Endothelial cell of umbilical vein (primary cell): ENCODE measurements around the gene NPVF. TPM values are rescaled to one million over a fixed set of nuclear protein-coding genes. Genes with fewer than 3 reads are reported as not detected.

Experiments
- BruUV-seq: library from RNA; stranded (reverse); fragments of 400-500 nt; replicated peaks from 2 replicates; lab custom pipeline; 2021; lab: Mats Ljungman, UMichigan
- CTCF ChIA-PET: fragments of 300-600, 350-600 bp; sonication (Branson Sonifier 250); formaldehyde crosslinking; loops from one replicate; lab custom pipeline; 2021; ENCODE audit warnings: antibody characterized with exemption, inconsistent platforms; lab: Charles Lee
- POLR2A ChIA-PET: fragments of 300-600, 350-600 bp; sonication (Branson Sonifier 250); formaldehyde crosslinking; loops from one replicate; lab custom pipeline; 2021; ENCODE audit warnings: antibody characterized with exemption, inconsistent platforms; lab: Charles Lee
- DNase-seq: peaks from one replicate; pipeline ENCODE4 v3.0.0-alpha.2; 2011; ENCODE audit warnings: low read depth, low spot score
- FAIRE-seq: peaks from 2 replicates; lab custom pipeline; 2011; peaks lifted over from hg19 to GRCh38; lab: Jason Lieb, UNC
- H2AFZ ChIP-seq: 2 replicates; pipeline ENCODE4 v1.6.0; 2012; ENCODE audit warnings: low read depth, low read length, control low read depth, inconsistent platforms
- H3K27ac ChIP-seq: 2 replicates; pipeline ENCODE4 v1.5.1; 2011; ENCODE audit warnings: low read depth, mild to moderate bottlenecking, control low read depth, low read length, moderate library complexity; ENCODE audit not compliant: insufficient read depth
- H3K27me3 ChIP-seq, 2 experiments: 2 replicates each; pipeline versions ENCODE4 v1.6.0 to v1.6.1; 2011; ENCODE audit warnings: low read length in 2 of 2, mixed read lengths in 1 of 2; ENCODE audit not compliant: control insufficient read depth in 2 of 2, insufficient read depth in 2 of 2
- H3K36me3 ChIP-seq, 2 experiments: 2 replicates in 1 of 2; 3 replicates in 1 of 2; pipeline ENCODE4 v1.5.1; 2011; ENCODE audit warnings: low read length in 2 of 2, mild to moderate bottlenecking in 1 of 2, moderate library complexity in 1 of 2; ENCODE audit not compliant: control insufficient read depth in 2 of 2, insufficient read depth in 2 of 2; ENCODE audit errors: extremely low read depth in 1 of 2
- H3K4me1 ChIP-seq: 3 replicates; pipeline ENCODE4 v1.5.1; 2011; ENCODE audit warnings: mild to moderate bottlenecking, low read length; ENCODE audit not compliant: control insufficient read depth, insufficient read depth; ENCODE audit errors: extremely low read depth
- H3K4me2 ChIP-seq: 2 replicates; pipeline ENCODE4 v1.6.1; 2011; ENCODE audit warnings: low read length, control low read depth, mixed read lengths; ENCODE audit not compliant: insufficient read depth
- H3K4me3 ChIP-seq, 3 experiments: fragments of 200-600 bp in 1 of 3; sonication (generic), shearing (Covaris generic) in 1 of 3; replicated peaks in 1 of 3; 2 replicates each; pipeline ENCODE4 v1.5.1; 2011 to 2016; ENCODE audit warnings: control low read depth in 3 of 3, low read length in 3 of 3, mild to moderate bottlenecking in 2 of 3, inconsistent platforms in 1 of 3, low read depth in 1 of 3, moderate library complexity in 1 of 3; ENCODE audit not compliant: insufficient read depth in 1 of 3
- H3K79me2 ChIP-seq: 2 replicates; pipeline ENCODE4 v1.6.0; 2012; ENCODE audit warnings: low read length, inconsistent platforms; ENCODE audit not compliant: control insufficient read depth, insufficient read depth
- H3K9ac ChIP-seq: replicated peaks from 2 replicates; pipeline ENCODE3; 2011; ENCODE audit warnings: low read length, control low read depth; ENCODE audit not compliant: insufficient read depth; ENCODE audit errors: extremely low read depth
- H3K9me1 ChIP-seq: replicated peaks from 3 replicates; pipeline ENCODE4 v1.6.0; 2011; ENCODE audit warnings: mild to moderate bottlenecking, low read length; ENCODE audit not compliant: control insufficient read depth, insufficient read depth; ENCODE audit errors: extremely low read depth
- H3K9me3 ChIP-seq: replicated peaks from 2 replicates; pipeline ENCODE4 v1.5.1; 2012; ENCODE audit warnings: low read length, inconsistent platforms; ENCODE audit not compliant: control insufficient read depth, insufficient read depth
- H4K20me1 ChIP-seq: replicated peaks from 2 replicates; pipeline ENCODE3; 2011; ENCODE audit warnings: mild to moderate bottlenecking, low read length; ENCODE audit not compliant: control insufficient read depth, insufficient read depth; ENCODE audit errors: extremely low read depth
- CTCF ChIP-seq, 2 donors: IDR thresholded peaks; 1 replicate in 1 of 2; 2 replicates in 1 of 2; pipeline ENCODE4 v1.5.1; 2011; ENCODE audit warnings: low read length in 2 of 2, mild to moderate bottlenecking in 2 of 2, moderate library complexity in 2 of 2, control low read depth in 1 of 2, inconsistent platforms in 1 of 2, low read depth in 1 of 2; ENCODE audit not compliant: insufficient read depth in 1 of 2; ENCODE audit errors: extremely low read depth in 1 of 2
- EZH2 ChIP-seq: IDR thresholded peaks from 2 replicates; pipeline ENCODE4 v1.6.1; 2012; ENCODE audit warnings: borderline replicate concordance, low read depth, mild to moderate bottlenecking, moderate library complexity, low read length, inconsistent platforms; ENCODE audit not compliant: severe bottlenecking
- FOS ChIP-seq: IDR thresholded peaks from 2 replicates; pipeline ENCODE4 v1.6.1; 2011; ENCODE audit warnings: mild to moderate bottlenecking, low read length, moderate library complexity, borderline replicate concordance; ENCODE audit not compliant: insufficient read depth
- GATA2 ChIP-seq: IDR thresholded peaks from 2 replicates; pipeline ENCODE4 v1.7.0; 2011; ENCODE audit warnings: low read depth, mild to moderate bottlenecking, moderate library complexity, mixed read lengths, low read length; ENCODE audit not compliant: insufficient read length, insufficient read depth
- JUN ChIP-seq: IDR thresholded peaks from 2 replicates; pipeline ENCODE4 v1.6.1; 2011; ENCODE audit warnings: borderline replicate concordance, low read depth; ENCODE audit not compliant: insufficient read length, insufficient read depth
- MAX ChIP-seq: IDR thresholded peaks from 2 replicates; pipeline ENCODE4 v1.6.1; 2011; ENCODE audit not compliant: insufficient read depth, insufficient read length
- MYC ChIP-seq: IDR thresholded peaks from one replicate; pipeline ENCODE4 v1.6.1; 2011; ENCODE audit warnings: mild to moderate bottlenecking, low read depth, low read length
- POLR2A ChIP-seq: IDR thresholded peaks from 2 replicates; pipeline ENCODE4 v1.6.1; 2012; ENCODE audit warnings: low read depth, mild to moderate bottlenecking, control low read depth, low read length
- POLR2AphosphoS5 ChIP-seq: IDR thresholded peaks from 2 replicates; pipeline ENCODE4 v1.6.1; 2012; ENCODE audit warnings: low read depth, mild to moderate bottlenecking, control low read depth, low read length, moderate library complexity; ENCODE audit not compliant: insufficient read depth
- dilution Hi-C: fragments of 300-500 bp; cut with MboI; formaldehyde crosslinking; loops from one replicate; pipeline ENCODE4 v1.15.0; 2019; ENCODE audit warnings: low sequenced_read_pairs; ENCODE audit not compliant: extremely low pct_ligation_motif_present
- intact Hi-C: fragments of 100-400 bp; cut with micrococcal nuclease; formaldehyde crosslinking; loops from one replicate; pipeline ENCODE4 v1.10.0; 2022
- polyA plus RNA-seq, 4 experiments: library from polyadenylated mRNA; depleted of rRNA in 3 of 4; stranded (reverse) in 3 of 4; unstranded in 1 of 4; fragments of >200 nt; gene quantifications; 2 replicates each; pipeline versions ENCODE4 v1.2.1 to v1.2.3, GENCODE V29; 2011 to 2012; ENCODE audit warnings: missing spikeins in 1 of 4
- total RNA-seq: library from RNA; stranded (reverse); gene quantifications from 2 replicates; pipeline ENCODE4 v1.2.3, GENCODE V29; 2021

NPVF gene
- total and polyA plus RNA-seq, 2 donors (not counting 3 experiments of a cell fraction or from before 2014, with no cell fraction given), result not detected

GRCh38 chr7:25215694-25216335, 12.5 kb downstream of the NPVF start:
- CTCF ChIA-PET, result interaction anchor here (1.0 to 3.7 kb wide), 5 partner anchors 11 to 174 kb away, joined by 3 to 40 read pairs (median 19); partner anchors contain the start of gene NPVF
- H3K79me2 ChIP-seq, result no peaks in the 10 kb centered on the region
- H3K27me3 ChIP-seq, result peaks cover 2 to 4% of the 10 kb centered on the region in 2 experiments
- POLR2A ChIA-PET, result no interaction called here
- H3K9ac ChIP-seq, result no peak overlapping the region
- no peak overlapping the region for H3K4me3 ChIP-seq
- FAIRE-seq, result no peak
- no peaks in the 10 kb centered on the region for H3K4me1 ChIP-seq
- no peak overlapping the region for H3K27ac ChIP-seq
- H3K9me3 ChIP-seq, result no peaks in the 10 kb centered on the region
- H2AFZ ChIP-seq, result no peak overlapping the region
- TF ChIP-seq FOS (no peak), JUN (no peak), POLR2A (no peak), GATA2 (no peak), EZH2 (no peak), POLR2AphosphoS5 (no peak), MAX (no peak), CTCF (IDR thresholded peaks at IDR 0.05; ENCODE audit: extremely low read depth in 1 of 2, insufficient read depth in 1 of 2, low read depth in 1 of 2, low read length in 2 of 2) (no peak), MYC (no peak)
- H3K36me3 ChIP-seq, result no peaks in the 10 kb centered on the region
- no TSS peak for BruUV-seq
- H3K9me1 ChIP-seq, result no peaks in the 10 kb centered on the region
- no peak for DNase-seq
- H4K20me1 ChIP-seq, result no peaks in the 10 kb centered on the region
- intact Hi-C loops (loop anchor here (2.0 kb wide), 1 partner anchor 35 kb away; a partner anchor contains a TSS), dilution Hi-C loops (no loop called here)
- no peak overlapping the region for H3K4me2 ChIP-seq
